HEK293 (cell line): ENCODE data around the gene CFAP69.

ENCODE experiments used
- CTCF ChIA-PET: fragments of 350-600 bp; formaldehyde crosslinking; extraction: SDS; loops from one replicate; lab custom pipeline; 2021; ENCODE audit warnings: antibody characterized with exemption; lab: Yijun Ruan, JAX
- POLR2A ChIA-PET: fragments of 300-600 bp; formaldehyde crosslinking; extraction: SDS; loops from one replicate; lab custom pipeline; 2020; ENCODE audit warnings: antibody characterized with exemption, inconsistent platforms; lab: Yijun Ruan, JAX
- H3K27ac ChIP-seq: fragments of 200-500 bp; sonication (Bioruptor generic); 2 replicates; pipeline ENCODE4 v1.5.1; 2014; ENCODE audit warnings: low read depth, low read length, control low read depth, inconsistent platforms; ENCODE audit errors: extremely low read depth
- H3K36me3 ChIP-seq, 2 experiments: fragments of 200-500 bp in 1 of 2; sonication (Bioruptor generic) in 1 of 2; 1 replicate in 1 of 2; 2 replicates in 1 of 2; pipeline ENCODE4 v1.5.1; 2014 to 2017; ENCODE audit warnings: inconsistent platforms in 2 of 2, low read length in 2 of 2; ENCODE audit not compliant: control insufficient read depth in 2 of 2, insufficient read depth in 1 of 2
- H3K4me1 ChIP-seq: fragments of 200-500 bp; sonication (Bioruptor generic); 2 replicates; pipeline ENCODE4 v1.5.1; 2014; ENCODE audit warnings: mild to moderate bottlenecking, low read length, inconsistent platforms; ENCODE audit not compliant: control insufficient read depth, insufficient read depth
- H3K4me3 ChIP-seq: 2 replicates; pipeline ENCODE4 v1.5.1; 2011; ENCODE audit warnings: low read depth, mild to moderate bottlenecking, control low read depth, low read length, moderate library complexity
- H3K9me3 ChIP-seq: fragments of 200-500 bp; sonication (Bioruptor generic); 2 replicates; pipeline ENCODE4 v1.5.1; 2014; ENCODE audit warnings: low read depth, low read length, inconsistent platforms; ENCODE audit not compliant: control insufficient read depth, insufficient read depth
- GLIS1 ChIP-seq: fragments of 450-650 bp; formaldehyde crosslinking; IDR thresholded peaks from 2 replicates; pipeline ENCODE4 v1.5.1; 2016; ENCODE audit warnings: missing biosample characterization, missing genetic modification characterization
- SETDB1 ChIP-seq: IDR thresholded peaks from one replicate; pipeline ENCODE4 v1.6.1; 2017; ENCODE audit warnings: mild to moderate bottlenecking, low read length, moderate library complexity, mixed read lengths; ENCODE audit not compliant: insufficient read length
- ZEB2 ChIP-seq: fragments of 450-650 bp; formaldehyde crosslinking; IDR thresholded peaks from 2 replicates; pipeline ENCODE4 v1.5.1; 2016; ENCODE audit warnings: missing biosample characterization, missing genetic modification characterization
- ZNF221 ChIP-seq: fragments of 450-650 bp; formaldehyde crosslinking; IDR thresholded peaks from 2 replicates; pipeline ENCODE4 v1.5.1; 2017; ENCODE audit warnings: missing biosample characterization, missing genetic modification characterization, borderline replicate concordance
- ZNF335 ChIP-seq: fragments of 450-650 bp; formaldehyde crosslinking; conservative IDR thresholded peaks from 2 replicates; pipeline ENCODE4 v1.5.1; 2016; ENCODE audit warnings: missing biosample characterization, missing genetic modification characterization
- ZNF366 ChIP-seq: fragments of 450-650 bp; formaldehyde crosslinking; conservative IDR thresholded peaks from 2 replicates; pipeline ENCODE4 v1.5.1; 2016; ENCODE audit warnings: missing biosample characterization, missing genetic modification characterization
- ZNF501 ChIP-seq: fragments of 450-650 bp; formaldehyde crosslinking; IDR thresholded peaks from 2 replicates; pipeline ENCODE4 v1.5.1; 2016; ENCODE audit warnings: missing biosample characterization, missing genetic modification characterization
- ZNF555 ChIP-seq: fragments of 450-650 bp; formaldehyde crosslinking; conservative IDR thresholded peaks from 2 replicates; pipeline ENCODE4 v1.5.1; 2017; ENCODE audit warnings: missing biosample characterization, mild to moderate bottlenecking, missing genetic modification characterization, inconsistent platforms
- ZNF600 ChIP-seq: fragments of 450-650 bp; formaldehyde crosslinking; IDR thresholded peaks from 2 replicates; pipeline ENCODE4 v1.5.1; 2016; ENCODE audit warnings: missing biosample characterization, missing genetic modification characterization
- ZNF654 ChIP-seq: fragments of 450-650 bp; formaldehyde crosslinking; IDR thresholded peaks from 2 replicates; pipeline ENCODE4 v1.5.1; 2016; ENCODE audit warnings: low read depth, missing biosample characterization, missing genetic modification characterization
- ZNF660 ChIP-seq: fragments of 450-650 bp; IDR thresholded peaks from 2 replicates; pipeline ENCODE4 v1.5.1; 2018; ENCODE audit warnings: missing biosample characterization, mild to moderate bottlenecking, missing genetic modification characterization
- TF ChIP-seq, protein P1 (sequence below): fragments of 450-650 bp; formaldehyde crosslinking; IDR thresholded peaks from 2 replicates; pipeline ENCODE4 v1.5.1; 2017; ENCODE audit warnings: missing biosample characterization, missing genetic modification characterization
- TF ChIP-seq, protein P2 (sequence below): fragments of 450-650 bp; formaldehyde crosslinking; IDR thresholded peaks from 2 replicates; pipeline ENCODE4 v1.5.1; 2016; ENCODE audit warnings: missing biosample characterization, missing genetic modification characterization
- TF ChIP-seq, protein P3 (sequence below): sonication (generic); formaldehyde crosslinking; IDR thresholded peaks from 2 replicates; pipeline ENCODE4 v1.8.1; 2022; ENCODE audit warnings: mild to moderate bottlenecking, moderate library complexity, missing genetic modification reagents
- TF ChIP-seq, protein P4 (sequence below): fragments of 450-650 bp; formaldehyde crosslinking; IDR thresholded peaks from 2 replicates; pipeline ENCODE4 v1.5.1; 2016; ENCODE audit warnings: missing biosample characterization, missing genetic modification characterization
- TF ChIP-seq, protein P5 (sequence below): fragments of 450-650 bp; formaldehyde crosslinking; IDR thresholded peaks from 2 replicates; pipeline ENCODE4 v1.5.1; 2016; ENCODE audit warnings: missing biosample characterization, missing genetic modification characterization
- TF ChIP-seq, protein P6 (sequence below): fragments of 450-650 bp; formaldehyde crosslinking; IDR thresholded peaks from 2 replicates; pipeline ENCODE4 v1.5.1; 2016; ENCODE audit warnings: missing biosample characterization, missing genetic modification characterization
- TF ChIP-seq, protein P7 (sequence below): fragments of 450-650 bp; formaldehyde crosslinking; IDR thresholded peaks from 2 replicates; pipeline ENCODE4 v1.5.1; 2016; ENCODE audit warnings: missing biosample characterization, missing genetic modification characterization

Gene CFAP69, protein sequence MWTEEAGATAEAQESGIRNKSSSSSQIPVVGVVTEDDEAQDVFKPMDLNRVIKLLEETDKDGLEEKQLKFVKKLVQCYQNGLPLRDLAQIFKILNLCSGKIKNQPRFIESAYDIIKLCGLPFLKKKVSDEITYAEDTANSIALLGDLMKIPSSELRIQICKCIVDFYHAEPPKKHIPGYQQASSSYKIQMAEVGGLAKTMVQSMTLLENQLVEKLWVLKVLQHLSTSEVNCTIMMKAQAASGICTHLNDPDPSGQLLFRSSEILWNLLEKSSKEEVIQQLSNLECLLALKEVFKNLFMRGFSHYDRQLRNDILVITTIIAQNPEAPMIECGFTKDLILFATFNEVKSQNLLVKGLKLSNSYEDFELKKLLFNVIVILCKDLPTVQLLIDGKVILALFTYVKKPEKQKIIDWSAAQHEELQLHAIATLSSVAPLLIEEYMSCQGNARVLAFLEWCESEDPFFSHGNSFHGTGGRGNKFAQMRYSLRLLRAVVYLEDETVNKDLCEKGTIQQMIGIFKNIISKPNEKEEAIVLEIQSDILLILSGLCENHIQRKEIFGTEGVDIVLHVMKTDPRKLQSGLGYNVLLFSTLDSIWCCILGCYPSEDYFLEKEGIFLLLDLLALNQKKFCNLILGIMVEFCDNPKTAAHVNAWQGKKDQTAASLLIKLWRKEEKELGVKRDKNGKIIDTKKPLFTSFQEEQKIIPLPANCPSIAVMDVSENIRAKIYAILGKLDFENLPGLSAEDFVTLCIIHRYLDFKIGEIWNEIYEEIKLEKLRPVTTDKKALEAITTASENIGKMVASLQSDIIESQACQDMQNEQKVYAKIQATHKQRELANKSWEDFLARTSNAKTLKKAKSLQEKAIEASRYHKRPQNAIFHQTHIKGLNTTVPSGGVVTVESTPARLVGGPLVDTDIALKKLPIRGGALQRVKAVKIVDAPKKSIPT

DNA sequence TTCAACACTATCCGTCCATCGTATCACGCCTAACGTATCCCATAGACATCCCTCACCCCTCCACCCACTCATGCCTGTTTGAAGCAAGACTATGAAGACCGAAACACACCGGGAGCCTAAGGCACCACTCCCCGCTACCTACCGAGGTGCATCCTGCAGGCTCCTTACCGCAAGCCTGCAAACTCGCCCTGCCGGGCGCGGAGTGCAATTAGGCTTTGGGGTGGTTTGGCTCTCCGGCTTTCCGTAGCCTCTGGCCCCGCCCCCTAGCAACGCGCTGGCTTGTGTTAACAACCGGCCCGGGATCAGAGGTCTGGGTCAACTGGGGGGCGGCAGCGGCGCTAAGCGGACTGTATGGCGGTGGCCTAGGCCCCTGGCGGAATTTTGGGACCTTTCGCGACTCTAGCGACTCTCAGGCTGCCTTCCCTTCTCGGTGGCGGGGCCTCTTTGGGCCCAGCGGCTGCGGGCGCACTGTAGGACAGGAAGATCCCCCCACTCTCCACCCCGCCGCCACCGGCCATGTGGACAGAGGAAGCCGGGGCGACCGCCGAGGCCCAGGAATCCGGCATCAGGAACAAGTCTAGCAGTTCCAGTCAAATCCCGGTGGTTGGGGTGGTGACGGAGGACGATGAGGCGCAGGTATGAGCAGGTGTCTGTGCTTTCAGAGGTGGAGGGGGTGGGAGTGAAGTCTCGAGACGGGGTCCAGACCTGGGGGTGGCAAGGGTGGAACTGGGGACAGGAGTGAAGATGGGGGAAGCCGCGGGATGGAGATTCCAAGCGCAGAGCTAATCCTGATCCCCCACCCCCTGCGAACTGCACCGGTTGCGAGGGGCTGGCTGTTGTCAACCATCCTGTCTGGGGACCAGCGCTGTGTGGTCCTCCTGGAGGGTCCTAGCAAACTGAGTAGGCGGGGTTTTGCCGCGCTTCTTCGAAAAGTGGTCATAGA, at the start of gene CFAP69:
TSS of gene CFAP69 (plus strand) at position 266 of the 943 bp plus-strand sequence. CDS start at position 517, 251 bp downstream.
- no peak within 1 kb of the TSS; the same call in 1 of the 2 replicates for H3K27ac ChIP-seq
- CTCF ChIA-PET = interaction anchor here (0.6 kb wide), 1 partner anchor 1849 kb away, joined by 3 read pairs; no protein-coding TSS in a partner anchor
- TF ChIP-seq, protein P1, sequence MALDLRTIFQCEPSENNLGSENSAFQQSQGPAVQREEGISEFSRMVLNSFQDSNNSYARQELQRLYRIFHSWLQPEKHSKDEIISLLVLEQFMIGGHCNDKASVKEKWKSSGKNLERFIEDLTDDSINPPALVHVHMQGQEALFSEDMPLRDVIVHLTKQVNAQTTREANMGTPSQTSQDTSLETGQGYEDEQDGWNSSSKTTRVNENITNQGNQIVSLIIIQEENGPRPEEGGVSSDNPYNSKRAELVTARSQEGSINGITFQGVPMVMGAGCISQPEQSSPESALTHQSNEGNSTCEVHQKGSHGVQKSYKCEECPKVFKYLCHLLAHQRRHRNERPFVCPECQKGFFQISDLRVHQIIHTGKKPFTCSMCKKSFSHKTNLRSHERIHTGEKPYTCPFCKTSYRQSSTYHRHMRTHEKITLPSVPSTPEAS (tag by site-specific recombination) = no peak
- TF ChIP-seq, protein P2, sequence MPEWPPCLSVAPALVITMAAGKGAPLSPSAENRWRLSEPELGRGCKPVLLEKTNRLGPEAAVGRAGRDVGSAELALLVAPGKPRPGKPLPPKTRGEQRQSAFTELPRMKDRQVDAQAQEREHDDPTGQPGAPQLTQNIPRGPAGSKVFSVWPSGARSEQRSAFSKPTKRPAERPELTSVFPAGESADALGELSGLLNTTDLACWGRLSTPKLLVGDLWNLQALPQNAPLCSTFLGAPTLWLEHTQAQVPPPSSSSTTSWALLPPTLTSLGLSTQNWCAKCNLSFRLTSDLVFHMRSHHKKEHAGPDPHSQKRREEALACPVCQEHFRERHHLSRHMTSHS = no peak
- TF ChIP-seq ZNF335 (tag by site-specific recombination) (peak; percentile 89), ZNF600 (peak; percentile 89), ZEB2 (tag by site-specific recombination) (peak; percentile 44; the same call in 1 of the 2 replicates), ZNF555 (no peak), ZNF501 (tag by site-specific recombination) (peak; percentile 81; the same call in 1 of the 2 replicates), ZNF654 (tag by site-specific recombination) (no peak), ZNF660 (tag by site-specific recombination) (peak; percentile 66; the same call in 1 of the 2 replicates), ZNF221 (tag by site-specific recombination) (no peak), ZNF366 (tag by site-specific recombination) (0 out of 2 replicates have a peak, but pooled peaks have one; percentile 39), GLIS1 (tag by site-specific recombination) (no peak), SETDB1 (no peak)
- TF ChIP-seq, protein P3, sequence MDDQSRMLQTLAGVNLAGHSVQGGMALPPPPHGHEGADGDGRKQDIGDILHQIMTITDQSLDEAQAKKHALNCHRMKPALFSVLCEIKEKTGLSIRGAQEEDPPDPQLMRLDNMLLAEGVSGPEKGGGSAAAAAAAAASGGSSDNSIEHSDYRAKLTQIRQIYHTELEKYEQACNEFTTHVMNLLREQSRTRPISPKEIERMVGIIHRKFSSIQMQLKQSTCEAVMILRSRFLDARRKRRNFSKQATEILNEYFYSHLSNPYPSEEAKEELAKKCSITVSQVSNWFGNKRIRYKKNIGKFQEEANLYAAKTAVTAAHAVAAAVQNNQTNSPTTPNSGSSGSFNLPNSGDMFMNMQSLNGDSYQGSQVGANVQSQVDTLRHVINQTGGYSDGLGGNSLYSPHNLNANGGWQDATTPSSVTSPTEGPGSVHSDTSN (CRISPR knock-in tag) = 0 out of 2 replicates have a peak, but pooled peaks have one; percentile 33
- TF ChIP-seq, protein P4, sequence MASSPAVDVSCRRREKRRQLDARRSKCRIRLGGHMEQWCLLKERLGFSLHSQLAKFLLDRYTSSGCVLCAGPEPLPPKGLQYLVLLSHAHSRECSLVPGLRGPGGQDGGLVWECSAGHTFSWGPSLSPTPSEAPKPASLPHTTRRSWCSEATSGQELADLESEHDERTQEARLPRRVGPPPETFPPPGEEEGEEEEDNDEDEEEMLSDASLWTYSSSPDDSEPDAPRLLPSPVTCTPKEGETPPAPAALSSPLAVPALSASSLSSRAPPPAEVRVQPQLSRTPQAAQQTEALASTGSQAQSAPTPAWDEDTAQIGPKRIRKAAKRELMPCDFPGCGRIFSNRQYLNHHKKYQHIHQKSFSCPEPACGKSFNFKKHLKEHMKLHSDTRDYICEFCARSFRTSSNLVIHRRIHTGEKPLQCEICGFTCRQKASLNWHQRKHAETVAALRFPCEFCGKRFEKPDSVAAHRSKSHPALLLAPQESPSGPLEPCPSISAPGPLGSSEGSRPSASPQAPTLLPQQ = peak; percentile 37; the same call in 1 of the 2 replicates
- TF ChIP-seq, protein P5, sequence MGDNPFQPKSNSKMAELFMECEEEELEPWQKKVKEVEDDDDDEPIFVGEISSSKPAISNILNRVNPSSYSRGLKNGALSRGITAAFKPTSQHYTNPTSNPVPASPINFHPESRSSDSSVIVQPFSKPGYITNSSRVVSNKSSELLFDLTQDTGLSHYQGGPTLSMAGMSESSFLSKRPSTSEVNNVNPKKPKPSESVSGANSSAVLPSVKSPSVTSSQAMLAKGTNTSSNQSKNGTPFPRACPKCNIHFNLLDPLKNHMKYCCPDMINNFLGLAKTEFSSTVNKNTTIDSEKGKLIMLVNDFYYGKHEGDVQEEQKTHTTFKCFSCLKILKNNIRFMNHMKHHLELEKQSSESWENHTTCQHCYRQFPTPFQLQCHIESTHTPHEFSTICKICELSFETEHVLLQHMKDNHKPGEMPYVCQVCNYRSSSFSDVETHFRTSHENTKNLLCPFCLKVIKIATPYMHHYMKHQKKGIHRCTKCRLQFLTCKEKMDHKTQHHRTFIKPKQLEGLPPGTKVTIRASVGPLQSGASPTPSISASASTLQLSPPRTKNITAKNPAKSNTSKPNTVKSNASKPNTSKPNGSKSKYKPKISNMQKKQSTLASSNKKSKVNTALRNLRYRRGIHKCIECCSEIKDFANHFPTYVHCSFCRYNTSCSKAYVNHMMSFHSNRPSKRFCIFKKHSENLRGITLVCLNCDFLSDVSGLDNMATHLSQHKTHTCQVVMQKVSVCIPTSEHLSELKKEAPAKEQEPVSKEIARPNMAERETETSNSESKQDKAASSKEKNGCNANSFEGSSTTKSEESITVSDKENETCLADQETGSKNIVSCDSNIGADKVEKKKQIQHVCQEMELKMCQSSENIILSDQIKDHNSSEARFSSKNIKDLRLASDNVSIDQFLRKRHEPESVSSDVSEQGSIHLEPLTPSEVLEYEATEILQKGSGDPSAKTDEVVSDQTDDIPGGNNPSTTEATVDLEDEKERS = no peak
- TF ChIP-seq, protein P6, sequence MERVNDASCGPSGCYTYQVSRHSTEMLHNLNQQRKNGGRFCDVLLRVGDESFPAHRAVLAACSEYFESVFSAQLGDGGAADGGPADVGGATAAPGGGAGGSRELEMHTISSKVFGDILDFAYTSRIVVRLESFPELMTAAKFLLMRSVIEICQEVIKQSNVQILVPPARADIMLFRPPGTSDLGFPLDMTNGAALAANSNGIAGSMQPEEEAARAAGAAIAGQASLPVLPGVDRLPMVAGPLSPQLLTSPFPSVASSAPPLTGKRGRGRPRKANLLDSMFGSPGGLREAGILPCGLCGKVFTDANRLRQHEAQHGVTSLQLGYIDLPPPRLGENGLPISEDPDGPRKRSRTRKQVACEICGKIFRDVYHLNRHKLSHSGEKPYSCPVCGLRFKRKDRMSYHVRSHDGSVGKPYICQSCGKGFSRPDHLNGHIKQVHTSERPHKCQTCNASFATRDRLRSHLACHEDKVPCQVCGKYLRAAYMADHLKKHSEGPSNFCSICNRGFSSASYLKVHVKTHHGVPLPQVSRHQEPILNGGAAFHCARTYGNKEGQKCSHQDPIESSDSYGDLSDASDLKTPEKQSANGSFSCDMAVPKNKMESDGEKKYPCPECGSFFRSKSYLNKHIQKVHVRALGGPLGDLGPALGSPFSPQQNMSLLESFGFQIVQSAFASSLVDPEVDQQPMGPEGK (tag by site-specific recombination) = peak; percentile 61; the same call in 1 of the 2 replicates
- TF ChIP-seq, protein P7, sequence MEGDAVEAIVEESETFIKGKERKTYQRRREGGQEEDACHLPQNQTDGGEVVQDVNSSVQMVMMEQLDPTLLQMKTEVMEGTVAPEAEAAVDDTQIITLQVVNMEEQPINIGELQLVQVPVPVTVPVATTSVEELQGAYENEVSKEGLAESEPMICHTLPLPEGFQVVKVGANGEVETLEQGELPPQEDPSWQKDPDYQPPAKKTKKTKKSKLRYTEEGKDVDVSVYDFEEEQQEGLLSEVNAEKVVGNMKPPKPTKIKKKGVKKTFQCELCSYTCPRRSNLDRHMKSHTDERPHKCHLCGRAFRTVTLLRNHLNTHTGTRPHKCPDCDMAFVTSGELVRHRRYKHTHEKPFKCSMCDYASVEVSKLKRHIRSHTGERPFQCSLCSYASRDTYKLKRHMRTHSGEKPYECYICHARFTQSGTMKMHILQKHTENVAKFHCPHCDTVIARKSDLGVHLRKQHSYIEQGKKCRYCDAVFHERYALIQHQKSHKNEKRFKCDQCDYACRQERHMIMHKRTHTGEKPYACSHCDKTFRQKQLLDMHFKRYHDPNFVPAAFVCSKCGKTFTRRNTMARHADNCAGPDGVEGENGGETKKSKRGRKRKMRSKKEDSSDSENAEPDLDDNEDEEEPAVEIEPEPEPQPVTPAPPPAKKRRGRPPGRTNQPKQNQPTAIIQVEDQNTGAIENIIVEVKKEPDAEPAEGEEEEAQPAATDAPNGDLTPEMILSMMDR = peak; percentile 56; the same call in 1 of the 2 replicates

More for the DNA sequence above, at the start of gene CFAP69:
- no peaks in the 10 kb centered on the region for H3K36me3 ChIP-seq
- H3K9me3 ChIP-seq = no peaks in the 10 kb centered on the region
- no peaks in the 10 kb centered on the region for H3K4me1 ChIP-seq
- peak within 1 kb of the TSS; percentile 86 for H3K4me3 ChIP-seq
- POLR2A ChIA-PET = interaction anchor here (1.0 kb wide), 1 partner anchor 9 kb away, joined by 3 read pairs; no protein-coding TSS in a partner anchor
